ENCODE measurements around the gene TM7SF3.
"Not testable (repeated sequence)": the region's sequence is repeated elsewhere in the genome, so short reads cannot be mapped to it uniquely, and the experiment has no call there.

TM7SF3 gene, protein sequence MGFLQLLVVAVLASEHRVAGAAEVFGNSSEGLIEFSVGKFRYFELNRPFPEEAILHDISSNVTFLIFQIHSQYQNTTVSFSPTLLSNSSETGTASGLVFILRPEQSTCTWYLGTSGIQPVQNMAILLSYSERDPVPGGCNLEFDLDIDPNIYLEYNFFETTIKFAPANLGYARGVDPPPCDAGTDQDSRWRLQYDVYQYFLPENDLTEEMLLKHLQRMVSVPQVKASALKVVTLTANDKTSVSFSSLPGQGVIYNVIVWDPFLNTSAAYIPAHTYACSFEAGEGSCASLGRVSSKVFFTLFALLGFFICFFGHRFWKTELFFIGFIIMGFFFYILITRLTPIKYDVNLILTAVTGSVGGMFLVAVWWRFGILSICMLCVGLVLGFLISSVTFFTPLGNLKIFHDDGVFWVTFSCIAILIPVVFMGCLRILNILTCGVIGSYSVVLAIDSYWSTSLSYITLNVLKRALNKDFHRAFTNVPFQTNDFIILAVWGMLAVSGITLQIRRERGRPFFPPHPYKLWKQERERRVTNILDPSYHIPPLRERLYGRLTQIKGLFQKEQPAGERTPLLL

DNA sequence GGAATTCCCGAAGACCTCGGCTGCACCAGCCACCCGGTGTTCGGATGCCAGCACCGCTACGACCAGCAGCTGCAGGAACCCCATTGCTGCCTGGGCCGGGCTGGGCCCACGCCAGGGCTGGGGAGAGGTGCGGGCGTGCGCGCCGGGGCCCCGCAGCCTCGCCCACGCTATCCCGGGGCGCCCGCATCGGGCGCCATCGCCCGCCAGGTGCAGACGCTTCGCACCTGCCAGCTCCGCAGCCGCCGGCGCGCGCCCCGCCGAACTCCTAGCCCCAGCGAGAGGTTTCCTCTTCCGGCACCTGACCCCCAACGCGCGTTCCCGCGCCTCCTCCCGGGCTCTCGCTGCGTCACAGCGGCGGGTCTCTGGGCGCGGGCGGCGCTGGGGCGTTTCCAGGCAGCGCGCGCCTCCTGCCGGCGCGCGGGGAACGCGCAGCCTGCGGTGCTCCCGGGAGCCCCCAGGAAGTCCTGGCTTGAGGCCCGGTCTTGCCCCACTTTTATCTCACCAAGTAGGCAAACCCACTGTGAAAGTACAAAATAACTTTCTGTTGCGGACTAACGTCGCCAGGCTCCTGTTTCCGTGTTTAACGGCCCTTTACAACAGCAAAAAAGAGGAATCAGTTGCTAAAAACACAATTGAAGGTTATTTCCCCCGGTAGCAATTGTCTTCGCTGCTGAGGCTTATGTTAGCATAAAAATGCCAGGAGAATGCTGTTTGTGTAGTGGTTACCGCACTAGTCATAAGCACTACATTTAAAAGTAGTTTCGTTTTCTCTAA is at the start of gene TM7SF3:
Gene TM7SF3, minus strand, starts transcription at position 300 of the 774 bp plus-strand sequence. Its CDS starts 216 bp downstream, at position 84.
- peak; percentile 92 for DNase-seq (ENCODE audit: low read depth)

DNA sequence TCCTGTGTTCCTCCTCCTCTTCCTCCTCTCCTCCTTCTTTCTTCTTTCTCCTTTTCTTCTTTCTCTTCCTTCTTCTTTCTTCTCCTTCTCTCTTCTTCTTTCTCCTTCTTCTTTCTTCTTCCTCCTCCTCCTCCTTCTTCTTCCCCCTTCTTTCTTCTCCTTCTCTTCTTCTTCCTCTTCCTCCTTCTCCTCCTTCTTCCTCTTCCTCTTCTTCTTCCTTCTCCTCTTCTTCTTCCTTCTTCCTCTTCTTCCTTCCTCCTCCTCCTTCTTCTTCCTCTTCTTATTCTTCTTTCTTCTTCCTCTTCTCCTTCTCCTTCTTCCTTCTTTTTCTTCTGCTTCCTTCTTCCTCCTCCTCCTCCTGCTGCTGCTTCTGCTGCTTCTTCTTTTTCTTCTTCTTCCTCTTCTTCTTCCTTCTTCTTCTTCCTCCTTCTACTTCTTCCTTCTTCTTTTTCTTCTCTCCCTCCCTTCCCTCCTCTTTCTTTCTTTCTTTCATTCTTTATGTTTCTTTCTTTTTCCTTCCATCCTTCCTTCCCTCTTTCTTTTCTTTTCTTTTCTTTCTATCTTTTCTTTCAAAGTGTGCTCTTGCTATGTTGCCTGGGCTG is 49.2 kb upstream of the TM7SF3 start:
- no peak for DNase-seq (ENCODE audit: low read depth)

DNA sequence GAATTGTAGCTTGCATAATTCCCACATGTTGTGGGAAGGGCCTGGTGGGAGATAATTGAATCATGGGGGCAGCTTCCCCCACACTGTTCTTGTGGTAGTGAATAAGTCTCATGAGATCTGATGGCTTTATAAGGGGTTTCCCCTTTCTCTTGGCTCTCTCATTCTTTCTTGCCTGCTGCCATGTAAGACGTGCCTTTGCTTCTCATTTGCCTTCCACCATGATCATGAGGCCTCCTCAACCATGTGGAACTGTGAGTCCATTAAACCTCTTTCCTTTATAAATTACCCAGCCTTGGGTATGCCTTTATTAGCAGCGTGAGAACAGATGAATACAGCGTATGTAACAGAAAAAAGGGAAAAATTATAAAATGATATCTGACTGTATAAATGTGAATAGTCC is 47.1 kb upstream of the TM7SF3 start:
- no peak for DNase-seq (ENCODE audit: low read depth)

- no peak for DNase-seq (ENCODE audit: low read depth)
These were observed 46.6 kb upstream of the TM7SF3 start for GRCh38 chr12:27060740-27061139.

- DNase-seq (ENCODE audit: low read depth): no peak
These were observed 43.4 kb upstream of the TM7SF3 start for GRCh38 chr12:27057543-27057942.

- no peak for DNase-seq (ENCODE audit: low read depth)
These were observed 41.8 kb upstream of the TM7SF3 start for GRCh38 chr12:27055966-27056365.

DNA sequence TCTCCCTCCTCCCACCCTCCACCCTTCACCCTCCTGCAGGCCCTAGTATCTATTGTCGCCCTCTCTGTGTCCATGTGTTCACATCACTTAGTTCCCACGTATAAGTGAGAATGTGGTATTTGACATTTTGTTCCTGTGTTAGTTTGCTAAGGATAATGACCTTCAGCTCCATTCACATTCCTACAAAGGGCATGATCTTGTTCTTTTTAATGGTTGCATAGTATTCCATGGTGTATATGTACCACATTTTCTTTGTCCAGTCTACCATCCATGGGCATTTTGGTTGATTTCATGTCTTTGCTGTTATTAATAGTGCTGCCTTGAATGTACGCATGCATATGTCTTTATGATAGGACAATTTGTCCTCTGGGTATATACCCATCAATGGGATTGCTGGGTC is 38.6 kb upstream of the TM7SF3 start:
- DNase-seq (ENCODE audit: low read depth): no peak

GRCh38 chr12:27052176-27052575 is 38.0 kb upstream of the TM7SF3 start:
- DNase-seq (ENCODE audit: low read depth): no peak

GRCh38 chr12:27048822-27049752 is 34.9 kb upstream of the TM7SF3 start:
- peak; percentile 91 for DNase-seq (ENCODE audit: low read depth)

- DNase-seq (ENCODE audit: low read depth): not testable (repeated sequence)
These were observed 27.8 kb upstream of the TM7SF3 start for GRCh38 chr12:27042018-27042417.

GRCh38 chr12:27040637-27041036 is 26.5 kb upstream of the TM7SF3 start:
- not testable (repeated sequence) for DNase-seq (ENCODE audit: low read depth)

GRCh38 chr12:27034607-27035293 is 20.6 kb upstream of the TM7SF3 start:
- DNase-seq (ENCODE audit: low read depth): no peak

DNA sequence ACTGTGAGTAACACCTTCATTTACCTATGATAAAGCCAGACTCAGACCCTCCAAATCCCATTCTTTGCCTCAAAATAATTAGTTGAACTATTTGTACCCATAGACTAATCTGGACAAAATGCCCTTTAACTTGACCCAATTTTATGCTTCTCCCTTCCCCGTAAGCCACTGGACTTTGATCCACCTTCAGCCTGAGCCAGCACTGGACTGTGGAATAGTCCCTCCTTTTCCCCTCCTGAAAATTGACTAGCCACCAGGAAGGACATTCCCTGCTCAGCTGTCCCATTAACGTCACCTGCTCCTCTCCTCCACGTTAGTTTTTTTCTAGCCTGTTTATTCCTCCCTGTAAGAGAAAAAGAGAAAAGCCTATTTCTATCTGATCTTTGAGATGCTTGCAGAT is 18.5 kb upstream of the TM7SF3 start:
- no peak for DNase-seq (ENCODE audit: low read depth)

- no peak for DNase-seq (ENCODE audit: low read depth)
These were observed 17.3 kb upstream of the TM7SF3 start for GRCh38 chr12:27031531-27031930.

DNA sequence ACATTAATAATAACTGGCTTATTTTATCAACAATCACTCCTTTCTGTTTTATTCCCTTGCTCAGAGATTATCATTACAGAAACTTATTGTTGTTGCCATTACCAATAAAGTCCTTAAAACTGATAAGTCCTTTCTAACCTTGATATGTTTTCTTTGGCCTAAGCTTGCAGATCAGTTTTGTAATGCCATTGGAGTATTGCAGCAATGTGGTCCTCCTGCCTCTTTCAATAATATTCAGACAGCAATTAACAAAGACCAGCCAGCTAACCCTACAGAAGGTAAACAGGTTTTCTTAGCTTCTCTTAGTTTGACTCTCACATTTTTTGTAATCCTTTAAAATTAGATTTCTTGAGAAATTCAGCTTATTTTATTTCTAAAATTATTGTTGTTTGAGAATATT is 12.1 kb upstream of the TM7SF3 start:
- DNase-seq (ENCODE audit: low read depth): no peak

GRCh38 chr12:27025116-27025515 is 10.9 kb upstream of the TM7SF3 start:
- DNase-seq (ENCODE audit: low read depth): peak; percentile 61

DNA sequence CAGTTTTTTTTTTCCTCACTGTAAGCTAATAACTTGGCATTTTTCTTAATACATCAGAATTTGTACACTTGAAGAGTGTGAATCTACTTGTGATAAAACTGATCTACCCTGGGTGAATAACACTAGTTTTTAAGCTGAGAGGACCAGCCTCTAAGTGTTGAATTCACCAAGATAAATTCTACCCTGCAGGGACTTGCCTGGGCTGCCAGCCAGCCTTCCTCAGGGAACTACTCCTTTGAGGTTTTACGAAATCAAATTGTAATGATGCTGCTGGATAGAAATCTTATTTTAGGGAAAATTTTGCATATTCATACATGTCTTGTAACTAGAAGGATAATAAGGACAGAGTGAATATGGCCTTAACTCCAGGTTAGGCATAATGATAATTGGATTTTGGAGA is 10.1 kb upstream of the TM7SF3 start:
- no peak for DNase-seq (ENCODE audit: low read depth)

DNA sequence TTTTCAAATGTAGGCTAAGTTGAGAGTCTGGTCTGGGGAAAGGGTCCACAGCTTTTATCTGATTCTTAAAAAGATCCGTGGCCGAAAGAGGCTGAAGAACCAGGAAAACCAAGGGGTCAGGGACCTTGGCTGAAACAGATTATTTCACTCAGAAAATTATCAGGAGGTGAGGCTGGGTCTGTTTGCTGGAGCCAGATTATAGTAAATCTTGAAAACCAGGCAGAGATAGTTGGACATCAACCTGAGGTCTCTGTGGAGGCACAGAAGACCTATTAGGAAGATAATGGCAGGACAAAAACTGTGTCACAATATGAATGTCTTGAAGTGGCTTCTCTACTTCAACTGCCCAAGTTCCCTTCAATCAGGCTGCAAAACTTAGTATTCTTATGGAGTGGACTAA is 6.6 kb upstream of the TM7SF3 start:
- DNase-seq (ENCODE audit: low read depth): no peak

DNA sequence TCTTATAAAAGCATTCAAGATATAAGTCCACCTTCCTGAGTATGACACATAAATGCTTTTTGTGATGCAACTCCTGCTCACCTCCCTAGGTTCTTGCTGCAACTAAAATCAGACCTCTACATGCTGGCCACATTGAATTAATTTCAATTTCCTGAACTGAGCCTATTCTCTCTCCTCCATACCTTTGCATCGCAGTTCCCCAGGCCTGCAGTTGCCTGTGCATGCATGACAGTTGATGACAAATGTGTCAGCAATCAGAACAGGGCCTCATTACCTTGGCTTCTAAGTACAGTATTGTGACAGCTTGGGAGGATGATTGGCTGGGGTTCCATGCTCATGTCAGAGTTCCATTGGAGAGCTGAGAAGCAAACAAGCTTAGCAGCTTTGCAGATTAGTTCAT is 3.9 kb upstream of the TM7SF3 start:
- DNase-seq (ENCODE audit: low read depth): no peak

DNA sequence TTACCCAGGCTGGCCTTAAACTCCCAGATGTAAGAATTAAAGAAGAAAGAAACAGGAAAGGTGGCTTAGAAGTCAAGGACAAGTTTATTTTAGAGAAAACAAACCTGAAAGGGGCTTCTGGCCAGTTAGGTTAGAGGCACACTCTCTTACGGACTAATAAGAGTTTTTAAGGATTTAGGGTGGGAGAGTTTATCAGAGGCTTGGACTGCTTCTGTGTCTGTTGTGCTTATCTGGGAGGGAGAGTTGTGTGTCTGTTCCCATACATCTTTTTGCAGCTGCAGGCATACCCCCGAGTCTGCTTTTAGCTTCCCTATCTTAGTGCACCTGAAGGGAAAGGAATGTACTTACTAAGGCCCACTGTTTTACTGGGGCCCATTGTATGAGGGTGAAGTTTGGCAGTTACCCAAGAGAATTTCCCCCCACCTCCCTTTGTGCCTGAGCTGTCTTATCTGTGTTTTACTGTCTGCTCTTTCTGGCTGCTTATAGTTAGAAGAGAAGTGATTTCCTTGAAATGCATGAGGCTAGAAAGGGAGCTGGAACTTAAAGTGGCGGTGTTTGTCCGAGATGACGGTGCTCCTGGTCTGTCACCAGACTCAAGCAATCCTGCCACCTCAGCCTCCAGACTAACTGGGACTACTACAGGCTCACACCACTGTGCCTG is 3.1 kb upstream of the TM7SF3 start:
- DNase-seq (ENCODE audit: low read depth): not testable (repeated sequence)

All from ELR (cell line).